NCI-H1436 treated with DMSO at 0.1 percent for 48 hours (cell line): ENCODE measurements around the gene NT5C3B.
"Not testable (repeated sequence)": the region's sequence is repeated elsewhere in the genome, so short reads cannot be mapped to it uniquely, and the experiment has no call there.

Experiments used
- DNase-seq: peaks from one replicate; lab custom pipeline; 2025; lab: John Stamatoyannopoulos, UW

The NT5C3B gene

DNA sequence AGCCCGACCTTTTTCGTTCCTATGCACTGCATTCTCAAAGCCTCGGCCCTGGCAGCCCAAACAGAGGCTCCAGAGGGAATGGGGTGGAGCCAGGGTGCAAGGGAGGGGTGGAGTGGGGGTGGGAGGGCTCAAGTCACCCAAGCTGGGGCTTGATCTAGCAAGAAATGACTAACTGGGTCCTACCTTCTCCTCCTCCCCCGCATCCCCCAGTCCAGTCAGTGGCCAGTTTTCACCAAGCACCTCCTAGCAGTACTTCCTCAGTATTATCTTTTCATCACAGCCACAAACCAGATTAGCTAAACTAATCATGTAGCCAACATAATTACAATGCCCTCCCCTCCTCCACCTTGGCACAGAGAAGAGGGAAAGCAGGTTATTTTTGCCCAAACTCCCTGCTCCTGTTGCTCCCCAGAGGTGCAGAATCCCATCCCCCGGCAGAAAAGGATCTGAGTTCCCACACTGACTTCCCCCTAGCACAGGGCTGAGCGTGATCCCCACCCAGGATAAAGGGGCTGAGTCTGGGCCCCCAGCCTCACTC lies 51.8 kb downstream of the NT5C3B start:
- DNase-seq: no peak

DNA sequence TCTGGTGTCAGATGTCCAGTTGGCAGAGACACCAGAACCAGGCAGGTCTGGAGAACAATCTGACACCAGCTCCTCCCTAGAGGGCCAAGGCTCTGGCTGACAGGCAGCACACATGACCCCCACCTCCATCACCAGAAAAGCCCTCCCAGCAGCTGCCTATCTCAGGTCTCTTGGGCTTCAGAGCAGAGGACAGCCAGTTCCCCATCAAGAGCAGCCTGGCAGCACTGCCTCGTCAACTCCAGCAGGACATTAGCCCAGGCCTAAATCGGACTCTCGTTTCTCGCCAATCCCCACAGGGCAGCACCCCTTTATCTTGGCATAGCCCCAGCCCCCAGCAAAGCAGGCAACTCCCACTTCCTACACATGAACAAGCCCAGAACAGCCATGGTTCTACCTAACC lies 53.9 kb downstream of the NT5C3B start:
- DNase-seq: no peak

DNA sequence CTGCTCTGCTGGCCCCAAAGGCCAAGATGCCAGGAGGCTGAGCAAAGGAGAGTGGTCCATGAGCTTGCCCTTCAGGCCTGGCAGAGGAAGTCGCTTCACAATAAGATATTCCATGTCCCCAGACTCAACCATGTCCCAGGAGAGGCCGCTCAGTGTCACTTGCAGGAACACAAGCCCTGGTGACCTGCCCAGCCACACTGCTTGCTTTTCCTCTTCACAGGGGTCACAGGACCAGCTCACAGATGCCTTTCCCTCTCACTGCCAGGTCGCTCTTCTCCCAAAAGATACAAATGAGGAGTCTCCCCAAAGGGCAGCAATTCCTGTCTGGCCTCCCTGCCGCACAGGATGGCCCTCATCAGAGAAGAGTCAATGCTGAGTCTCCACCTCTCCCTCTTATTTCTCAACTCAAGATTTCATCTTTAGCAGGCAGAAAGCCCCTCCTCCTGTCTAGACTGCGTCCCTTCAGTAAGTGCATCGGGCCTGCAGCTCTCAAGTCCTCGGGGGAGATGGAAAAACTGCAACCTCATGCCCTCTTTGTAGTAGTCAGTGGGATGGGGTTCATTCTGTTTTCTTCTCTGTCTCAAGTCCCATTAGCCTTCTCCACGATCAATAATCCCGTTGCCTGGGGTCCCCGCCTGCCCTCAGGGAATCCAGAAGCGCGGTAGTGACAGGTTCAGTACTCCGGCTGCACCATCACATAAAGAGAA lies 54.5 kb downstream of the NT5C3B start:
- DNase-seq: no peak

DNA sequence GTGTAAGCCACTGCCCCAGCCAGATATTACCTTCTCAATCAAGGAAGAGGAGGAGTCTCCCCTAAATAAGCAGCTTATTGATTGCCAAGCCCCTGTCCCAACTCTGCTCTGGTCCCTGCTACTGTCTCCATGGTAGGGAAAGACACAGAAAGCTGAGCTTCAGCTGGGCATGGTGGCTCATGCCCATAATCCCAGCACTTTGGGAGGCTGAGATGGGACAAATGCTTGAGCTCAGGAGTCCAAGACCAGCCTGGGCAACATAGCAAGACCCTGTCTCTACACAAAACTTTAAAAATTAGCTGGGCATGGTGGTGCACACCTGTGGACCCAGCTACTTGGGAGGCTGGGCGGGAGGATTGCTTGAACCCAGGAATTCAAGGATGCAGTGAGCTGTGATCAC lies 56.1 kb downstream of the NT5C3B start:
- no peak for DNase-seq

DNA sequence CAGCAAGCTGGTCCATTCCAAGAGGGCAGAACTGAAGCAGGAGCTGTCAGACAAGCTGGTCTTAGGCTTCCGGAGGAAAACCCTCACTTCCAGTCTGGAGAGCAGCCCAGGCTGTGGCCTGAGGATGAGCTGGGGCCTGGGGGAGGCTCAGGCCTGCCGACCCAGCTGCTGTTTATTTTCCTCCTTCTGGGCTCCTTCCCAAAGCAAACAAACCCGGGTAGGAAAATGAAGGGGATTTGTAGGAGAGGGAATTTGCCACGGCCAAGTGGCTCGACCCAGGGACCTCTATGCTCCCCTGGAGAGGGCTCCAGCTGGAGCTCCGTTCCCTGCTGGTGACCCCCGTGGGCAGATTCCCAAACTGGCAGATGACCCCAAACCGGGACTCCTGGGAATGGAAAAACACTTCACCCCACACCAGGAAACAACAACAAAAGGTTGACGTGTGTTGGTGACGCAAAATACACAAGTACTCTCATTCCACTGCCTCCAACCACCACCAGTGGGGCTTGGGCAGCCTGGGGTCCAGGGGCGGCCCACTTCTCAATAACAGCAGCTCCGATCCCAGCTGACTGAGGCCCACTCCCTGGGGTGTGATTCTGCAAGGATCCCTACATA lies 58.4 kb downstream of the NT5C3B start:
- no peak for DNase-seq

DNA sequence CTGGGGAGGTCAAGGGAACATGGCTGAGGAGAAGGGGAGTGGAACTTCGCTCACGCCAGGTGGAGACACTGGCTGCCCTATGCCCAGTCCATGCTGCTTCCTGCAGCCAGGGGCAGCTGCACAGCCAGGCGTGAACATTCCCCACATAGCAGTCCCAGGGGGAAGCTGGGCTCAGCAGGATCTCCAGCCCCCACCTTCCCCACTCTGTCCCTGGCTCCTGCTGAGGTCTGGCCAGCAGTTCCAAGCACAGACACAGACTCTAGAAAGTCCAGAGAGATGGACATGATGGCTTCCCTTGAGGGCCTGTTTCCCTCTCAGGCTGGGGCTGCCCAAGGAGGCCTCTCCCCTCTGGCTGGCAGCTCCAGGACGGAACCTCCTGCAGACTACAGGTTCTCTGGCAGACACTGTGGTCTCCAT lies 58.9 kb downstream of the NT5C3B start:
- no peak for DNase-seq

DNA sequence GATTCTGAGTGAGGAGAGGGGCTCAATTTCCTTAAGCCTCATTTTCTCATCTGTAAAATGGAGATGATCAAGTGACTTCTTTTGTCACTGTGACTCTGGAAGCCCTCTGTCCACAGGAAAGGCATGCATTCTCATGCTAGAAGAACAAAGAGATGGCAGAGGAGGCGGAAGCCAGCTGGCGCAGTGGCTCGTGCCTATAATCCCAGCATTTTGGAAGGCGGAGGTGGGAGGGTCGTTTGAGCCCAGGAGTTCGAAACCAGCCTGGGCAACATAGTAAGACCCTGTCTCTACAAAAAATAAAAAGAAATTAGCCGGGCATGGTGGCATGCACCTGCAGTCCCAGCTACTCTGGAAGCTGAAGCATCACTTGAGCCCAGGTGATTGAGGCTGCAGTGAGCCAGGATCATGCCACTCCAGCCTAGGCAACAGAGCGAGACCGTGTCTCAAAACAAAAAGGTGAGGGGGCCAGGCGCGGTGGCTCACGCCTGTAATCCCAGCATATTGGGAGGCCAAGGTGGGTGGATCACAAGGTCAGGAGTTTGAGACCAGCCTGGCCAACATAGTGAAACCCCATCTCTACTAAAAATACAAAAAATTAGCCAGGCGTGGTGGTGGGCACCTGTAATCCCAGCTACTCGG lies 59.7 kb downstream of the NT5C3B start:
- DNase-seq: not testable (repeated sequence)

DNA sequence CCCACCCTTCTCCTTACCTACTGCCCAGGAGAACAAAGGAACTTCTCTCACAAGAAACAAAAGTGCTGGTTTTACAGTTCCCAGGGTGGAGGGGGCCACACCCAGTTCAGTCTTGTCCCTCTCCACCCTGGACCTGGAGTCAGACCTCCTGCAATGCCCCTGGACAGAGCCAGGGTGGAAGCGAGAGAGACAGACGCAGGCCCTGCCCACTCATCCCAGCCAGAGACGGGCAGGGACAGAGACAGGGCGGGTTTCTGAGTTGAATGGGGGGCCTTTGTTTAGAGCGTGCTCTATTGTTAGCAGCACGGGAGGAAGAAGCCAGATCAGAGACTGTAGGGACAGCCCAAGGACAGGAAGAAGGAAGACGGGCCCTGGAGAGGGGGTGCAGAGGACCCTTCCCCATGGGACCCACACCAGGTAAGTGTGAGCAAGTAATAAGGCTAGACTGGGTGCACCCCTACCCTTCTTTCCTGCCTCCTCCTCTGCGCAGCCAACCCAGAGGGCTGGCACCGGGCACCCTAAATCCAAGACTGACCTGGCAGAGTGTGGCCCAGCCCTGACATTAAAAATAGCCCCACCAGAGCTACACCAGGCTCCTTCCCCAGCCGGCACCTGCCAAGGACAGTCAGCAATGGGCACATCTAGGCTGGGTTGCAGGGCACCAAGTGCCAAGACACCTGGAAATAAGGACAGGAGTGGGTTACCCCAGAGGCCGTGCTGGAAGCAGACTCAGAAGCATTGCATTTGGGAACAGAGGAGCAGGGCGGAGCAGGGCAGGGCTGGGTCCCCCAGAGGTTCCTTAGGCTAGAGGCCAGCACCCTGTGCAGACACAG lies 60.4 kb downstream of the NT5C3B start:
- no peak for DNase-seq
